ENCODE measurements around the gene NKX2-2. TPM values are rescaled to one million over a fixed set of nuclear protein-coding genes. Genes with fewer than 3 reads are reported as not detected.

NKX2-2 gene
- polyA plus RNA-seq, 3 donors: not detected

DNA sequence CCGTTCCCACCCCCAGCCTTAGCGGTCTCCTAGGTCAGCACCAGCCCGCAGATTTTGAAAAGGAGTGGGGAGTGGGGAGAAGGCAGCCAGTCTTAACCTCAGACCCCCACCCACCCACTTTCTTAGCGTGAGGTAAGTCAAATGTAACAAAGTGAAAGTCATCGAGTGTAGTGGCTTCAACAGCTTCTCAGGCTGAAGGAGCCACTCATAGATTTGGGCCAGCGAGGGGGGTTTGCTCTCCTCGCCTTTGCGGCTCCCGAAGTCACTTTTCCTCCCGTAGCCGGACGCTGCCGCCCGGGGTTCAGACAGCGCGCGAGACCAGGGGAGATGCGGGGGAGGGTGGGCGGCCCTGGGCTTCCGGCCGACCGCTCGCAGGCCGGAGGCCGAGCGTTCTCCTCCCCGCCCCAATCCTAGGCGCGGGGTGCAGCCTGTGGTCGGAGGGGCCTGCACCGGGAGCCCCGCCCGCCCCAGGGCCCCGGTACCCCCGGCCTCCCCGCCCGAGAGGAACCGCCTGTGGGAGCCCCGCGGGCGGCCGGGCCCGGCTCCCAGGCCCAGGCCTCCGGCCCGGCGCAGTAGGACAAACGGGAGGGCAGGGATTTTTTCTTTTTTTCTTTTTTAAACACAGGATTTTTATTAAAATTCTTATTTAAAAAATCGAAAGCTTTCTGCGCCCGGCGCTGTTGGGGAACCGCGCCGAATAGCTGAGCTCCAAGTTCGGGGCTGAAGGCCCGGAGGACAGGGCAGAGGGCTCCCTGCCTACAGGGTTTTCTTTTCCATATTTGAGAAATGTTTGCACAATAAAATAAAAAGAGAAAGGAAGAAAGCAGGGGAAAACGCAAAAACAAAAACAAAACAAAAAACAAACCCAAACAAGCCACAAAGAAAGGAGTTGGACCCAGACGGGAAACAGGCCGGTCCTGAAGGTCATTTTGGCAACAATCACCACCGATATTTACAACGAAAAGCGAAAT, 3.2 kb downstream of the NKX2-2 start:
- DNase-seq (ENCODE audit: extremely low read depth in 1 of 11, low read depth in 9 of 11, low spot score in 4 of 11): no peak

DNA sequence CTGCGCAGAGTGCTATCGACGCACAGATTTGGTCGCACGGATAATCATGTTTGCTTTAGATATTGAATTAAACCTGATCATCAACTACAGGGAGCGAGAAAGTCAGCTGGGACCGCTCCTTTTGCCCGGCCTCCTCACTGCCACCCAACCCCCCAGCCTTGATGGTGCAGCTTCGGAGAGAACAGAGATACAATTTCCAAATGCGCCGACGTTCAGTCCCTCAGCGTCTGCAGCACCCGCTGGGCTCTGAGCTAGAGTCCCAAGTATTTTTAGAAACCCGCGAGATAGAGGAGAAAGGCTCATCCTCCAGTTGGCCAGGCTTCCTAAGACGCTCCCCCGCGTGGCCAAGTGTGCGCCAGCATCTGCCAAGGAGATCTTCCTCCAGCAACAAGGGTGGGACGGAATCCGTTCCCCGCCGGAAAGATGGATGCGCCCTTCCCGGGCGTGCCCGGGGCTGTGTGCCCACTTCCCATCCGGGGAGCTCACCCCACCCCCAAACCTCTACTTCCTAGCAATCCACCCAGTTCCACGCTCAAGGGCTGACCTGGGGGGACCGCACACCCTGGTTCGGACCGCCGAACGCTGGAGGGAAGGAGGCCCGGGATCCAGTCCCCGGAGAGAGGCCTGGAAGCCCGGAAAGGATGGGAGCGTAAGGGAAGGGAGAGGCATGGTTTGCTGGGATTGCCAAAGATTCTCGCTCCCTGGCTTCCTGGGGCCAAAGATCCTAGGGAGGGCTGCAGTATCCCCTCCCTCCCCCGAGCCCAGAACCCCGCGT, 4.1 kb downstream of the NKX2-2 start:
- no peak for DNase-seq (ENCODE audit: extremely low read depth in 1 of 11, low read depth in 9 of 11, low spot score in 4 of 11)

DNA sequence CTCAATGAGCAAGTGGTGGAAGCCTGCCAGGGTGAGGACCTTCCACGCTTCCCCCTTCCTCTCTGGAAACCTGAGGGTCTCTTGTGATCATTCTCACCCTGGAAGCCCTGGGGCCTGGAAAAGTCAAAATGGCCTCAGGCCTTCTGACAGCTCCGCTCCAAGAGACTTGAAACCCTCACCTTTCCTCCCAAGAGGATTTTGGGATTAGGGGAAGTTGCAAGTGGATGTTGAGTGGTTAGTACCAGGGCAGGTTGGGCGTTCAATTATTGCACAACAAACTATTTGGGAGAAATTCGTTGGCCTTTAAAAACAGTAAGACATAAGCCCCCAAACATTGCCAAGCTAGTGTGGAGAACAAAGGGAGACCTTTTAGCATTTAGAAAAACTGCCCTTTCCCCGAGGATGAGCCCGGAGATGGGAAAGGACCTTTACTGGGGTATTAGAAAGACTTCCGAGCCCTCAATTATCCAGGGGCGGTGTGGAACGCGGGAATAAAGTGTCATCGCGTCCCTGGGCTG, 4.7 kb downstream of the NKX2-2 start:
- DNase-seq (ENCODE audit: extremely low read depth in 1 of 11, low read depth in 9 of 11, low spot score in 4 of 11): no peak

DNA sequence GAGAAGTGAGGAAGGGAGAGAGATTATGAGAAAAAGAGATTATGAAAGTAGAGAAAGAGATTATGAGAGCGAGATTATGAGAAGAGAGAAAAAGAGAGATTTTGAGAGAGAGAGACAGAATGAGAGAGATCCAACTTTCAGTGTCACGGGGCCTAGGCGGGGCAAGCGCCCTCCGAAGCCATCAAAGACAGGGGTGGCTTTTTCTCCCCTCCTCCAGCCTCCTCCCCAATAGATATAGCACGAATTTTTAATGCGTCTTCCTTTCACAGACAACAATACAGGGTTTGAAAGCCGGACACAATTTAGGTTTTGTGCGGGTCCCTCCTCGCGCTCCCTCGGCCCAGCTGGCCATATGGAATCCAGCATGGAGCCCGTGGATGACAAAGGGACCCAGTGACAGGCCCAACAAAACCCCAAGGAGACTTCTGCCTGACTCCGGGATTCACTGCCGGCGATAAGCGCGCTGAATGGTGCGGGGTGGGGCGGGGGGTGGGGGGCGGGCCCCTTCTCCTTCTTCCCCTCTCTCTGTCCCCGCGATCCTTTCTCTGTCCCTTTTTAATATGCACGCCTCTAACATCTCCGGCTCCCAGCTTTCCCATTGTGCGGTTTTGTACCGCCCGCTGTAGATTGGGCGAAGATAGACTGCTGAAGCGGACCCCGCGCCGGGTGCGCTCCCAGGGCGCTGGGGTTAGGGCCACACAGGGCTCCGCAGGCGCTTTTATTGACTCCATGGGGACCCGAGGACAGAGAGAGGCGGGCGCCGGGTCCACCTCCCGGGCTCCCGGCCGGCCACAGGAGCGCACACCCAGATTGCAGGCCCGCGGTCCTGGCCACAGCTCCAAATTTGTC, 5.4 kb downstream of the NKX2-2 start:
- no peak for DNase-seq (ENCODE audit: extremely low read depth in 1 of 11, low read depth in 9 of 11, low spot score in 4 of 11)

DNA sequence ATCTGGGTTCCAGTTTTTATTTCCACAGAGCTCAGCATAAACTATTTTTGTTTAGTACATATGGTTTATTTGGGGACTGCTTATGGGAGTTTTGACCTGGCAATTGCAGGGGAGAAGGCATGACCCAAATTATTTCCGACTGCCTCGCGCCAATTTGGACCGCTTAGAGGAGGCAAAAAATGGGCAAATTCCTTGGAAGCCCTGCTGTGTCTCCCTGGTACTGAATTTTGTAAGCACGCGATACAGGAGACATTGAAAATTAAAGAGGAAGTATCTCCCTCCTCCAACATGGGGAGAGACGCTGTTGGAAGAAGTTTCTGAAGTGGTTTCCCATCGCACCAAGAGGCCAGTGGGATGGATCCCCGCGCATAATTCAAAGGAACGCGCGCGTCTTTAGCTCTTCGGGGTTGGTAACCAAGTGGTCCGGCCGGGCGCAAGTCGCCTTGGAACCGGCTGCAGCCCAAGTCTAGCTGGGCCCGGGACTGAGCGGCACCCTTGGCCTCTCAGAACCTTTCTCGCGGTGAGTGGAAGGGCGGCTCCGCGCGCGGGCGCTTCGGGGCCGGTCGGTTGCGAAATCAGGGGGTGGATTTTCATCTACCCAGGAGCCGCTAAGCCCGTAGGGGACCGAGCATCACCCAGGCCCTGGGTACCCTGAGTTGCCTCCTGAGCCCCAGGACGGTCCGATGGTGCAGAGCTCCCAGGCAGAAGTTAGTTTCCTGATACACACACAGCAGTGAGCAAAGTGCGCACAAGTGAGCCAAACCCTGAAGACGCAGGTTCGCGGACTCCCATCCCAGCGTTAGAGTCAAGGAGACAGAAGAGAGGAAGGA, 6.2 kb downstream of the NKX2-2 start:
- DNase-seq (ENCODE audit: extremely low read depth in 1 of 11, low read depth in 9 of 11, low spot score in 4 of 11): no peak

DNA sequence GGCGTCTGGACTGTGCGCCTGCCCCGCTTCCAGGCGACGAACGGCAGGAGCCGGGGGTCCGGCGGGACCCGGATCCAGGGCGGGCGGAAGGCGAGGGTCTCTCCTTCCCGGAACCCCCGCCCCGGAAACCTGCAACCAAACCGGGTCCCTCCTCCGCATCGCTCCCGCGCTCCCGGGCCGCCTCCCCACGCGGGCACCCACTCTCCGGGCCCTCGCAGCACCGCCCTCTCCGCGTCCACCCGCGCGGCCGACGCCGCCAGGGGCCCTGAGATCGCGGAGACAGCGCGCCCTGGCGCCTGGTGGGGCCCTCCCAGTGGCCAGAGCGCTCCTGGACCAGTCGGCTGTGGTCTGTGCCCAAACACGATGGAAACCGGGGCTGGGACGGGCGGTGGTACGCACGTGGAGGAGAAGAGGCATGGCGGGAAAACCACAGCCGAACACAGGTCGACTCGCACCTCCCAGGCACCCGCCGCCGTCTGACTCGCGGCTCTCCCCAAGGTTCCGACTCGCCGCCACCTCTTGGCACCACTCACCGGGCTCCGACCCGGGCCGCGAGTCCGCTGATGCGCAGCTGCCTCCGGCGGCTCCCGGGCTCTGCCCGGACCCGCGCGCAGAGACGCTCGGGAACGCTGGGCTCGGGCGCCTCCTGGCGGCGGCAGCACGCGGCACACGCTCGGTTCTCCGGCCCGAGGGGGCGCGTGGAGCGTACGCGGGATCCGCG, 7.9 kb downstream of the NKX2-2 start:
- DNase-seq (ENCODE audit: extremely low read depth in 1 of 11, low read depth in 9 of 11, low spot score in 4 of 11): peak in 5 of 11 donors; percentile 38 to 60 (median 51)

DNA sequence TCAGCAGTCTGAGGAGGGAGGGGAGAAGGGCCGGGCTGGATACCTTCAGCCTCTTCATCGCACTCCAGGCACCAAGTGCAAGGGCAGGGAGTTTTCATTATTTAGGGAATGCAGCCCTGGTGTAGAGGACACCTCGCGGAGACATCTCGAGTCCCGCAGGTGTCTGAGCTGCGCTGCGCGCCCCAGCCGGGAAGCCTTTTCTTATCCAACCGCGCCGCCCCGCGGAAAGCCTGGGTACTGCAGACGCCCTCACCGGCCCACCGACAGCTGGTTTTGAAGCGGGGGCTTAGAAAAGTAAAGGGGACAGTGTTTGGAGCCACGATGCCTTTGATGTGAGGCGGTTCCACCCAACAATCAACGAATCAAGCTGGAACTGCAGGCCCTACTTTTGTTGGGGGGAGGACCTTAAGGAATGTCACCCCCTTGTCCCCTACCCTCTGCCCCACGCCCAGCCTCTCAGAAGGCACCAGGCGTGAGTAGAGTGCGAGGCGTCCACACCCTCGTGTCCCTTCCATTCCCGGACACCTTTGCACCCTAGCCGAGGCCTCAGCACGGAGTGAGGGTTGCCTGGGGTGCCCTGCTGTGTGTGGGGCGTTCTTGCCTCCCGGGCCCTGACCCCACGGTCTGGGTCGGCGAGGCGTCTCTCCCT, 8.6 kb downstream of the NKX2-2 start:
- peak in 3 of 11 donors; percentile 17 to 52 (median 38) for DNase-seq (ENCODE audit: extremely low read depth in 1 of 11, low read depth in 9 of 11, low spot score in 4 of 11)

DNA sequence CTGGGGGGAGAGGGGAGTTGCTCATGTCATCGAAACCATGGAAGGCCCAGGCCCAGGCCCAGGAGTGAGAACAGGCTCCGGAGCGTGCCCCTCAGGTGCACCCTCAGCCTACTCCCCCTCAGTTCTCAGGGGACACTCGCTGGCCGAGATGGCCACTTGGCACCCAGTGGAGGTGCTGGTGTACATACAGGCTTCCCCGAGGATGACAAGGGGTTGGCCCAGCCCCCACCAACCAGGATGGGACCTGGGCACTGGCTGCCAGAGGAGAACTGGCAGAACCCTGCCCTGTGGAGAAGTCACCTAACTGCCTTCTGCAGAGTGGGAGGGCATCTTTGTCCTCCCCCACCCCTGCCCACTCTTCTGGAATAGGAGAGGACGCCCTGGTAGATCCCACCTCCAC, 9.5 kb downstream of the NKX2-2 start:
- no peak for DNase-seq (ENCODE audit: extremely low read depth in 1 of 11, low read depth in 9 of 11, low spot score in 4 of 11)

DNA sequence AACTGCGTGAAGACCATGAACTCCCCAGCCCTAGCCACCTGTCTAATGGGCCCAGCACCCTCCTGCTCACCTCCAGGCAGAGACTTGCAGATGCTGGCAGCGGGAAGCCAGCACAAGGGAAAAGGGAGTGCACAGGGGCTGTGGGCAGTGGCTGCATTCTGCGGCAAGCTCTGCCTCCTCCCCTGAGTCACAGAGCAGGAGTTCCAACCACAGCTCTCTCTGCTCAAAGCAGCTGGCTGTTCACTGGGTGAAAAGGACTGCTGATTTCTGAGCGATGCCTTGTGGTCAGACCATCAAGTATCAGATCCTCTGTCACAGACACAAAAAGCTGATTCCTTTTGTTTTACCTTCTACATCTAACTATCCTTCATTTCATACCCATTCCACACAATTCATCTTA, 10.5 kb downstream of the NKX2-2 start:
- no peak for DNase-seq (ENCODE audit: extremely low read depth in 1 of 11, low read depth in 9 of 11, low spot score in 4 of 11)

DNA sequence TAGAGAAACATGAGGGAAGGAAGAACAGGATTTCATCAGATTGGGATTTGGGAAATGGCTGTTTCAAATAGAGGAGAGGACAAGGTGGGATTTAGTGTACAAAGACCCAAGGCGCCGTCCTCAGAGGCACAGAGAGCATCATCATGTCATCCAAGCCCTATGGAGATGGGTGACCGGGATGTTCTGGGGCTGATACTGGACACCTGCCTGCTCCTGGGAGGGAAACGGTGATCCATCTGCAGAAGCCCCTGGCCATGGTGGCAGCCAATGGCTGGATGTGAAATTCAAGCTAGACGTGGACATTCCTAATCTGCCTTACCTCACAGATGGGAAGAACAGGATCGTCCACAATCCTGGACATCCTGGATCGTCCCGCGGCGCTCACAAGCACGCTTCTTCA, 12.7 kb downstream of the NKX2-2 start:
- DNase-seq (ENCODE audit: extremely low read depth in 1 of 11, low read depth in 9 of 11, low spot score in 4 of 11): no peak

DNA sequence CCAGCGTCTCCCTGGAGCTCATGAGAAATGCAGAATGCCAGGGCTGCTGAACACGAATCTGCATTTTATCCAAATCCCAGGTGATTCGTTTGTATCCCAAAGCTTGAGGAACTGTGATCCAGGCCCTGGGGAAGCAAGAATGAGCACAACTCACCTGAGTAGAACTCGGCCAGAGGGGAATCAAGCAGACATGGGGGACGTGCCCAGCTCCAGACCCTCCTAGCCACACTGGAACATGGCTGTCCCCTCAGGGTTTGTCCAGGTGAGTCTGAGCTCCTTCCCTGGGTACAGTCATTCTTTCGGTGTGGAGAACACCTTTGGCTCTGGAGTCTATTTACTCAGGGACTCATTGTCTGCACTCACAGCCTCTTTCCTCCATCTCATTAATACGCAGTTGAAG, 13.3 kb downstream of the NKX2-2 start:
- DNase-seq (ENCODE audit: extremely low read depth in 1 of 11, low read depth in 9 of 11, low spot score in 4 of 11): no peak

DNA sequence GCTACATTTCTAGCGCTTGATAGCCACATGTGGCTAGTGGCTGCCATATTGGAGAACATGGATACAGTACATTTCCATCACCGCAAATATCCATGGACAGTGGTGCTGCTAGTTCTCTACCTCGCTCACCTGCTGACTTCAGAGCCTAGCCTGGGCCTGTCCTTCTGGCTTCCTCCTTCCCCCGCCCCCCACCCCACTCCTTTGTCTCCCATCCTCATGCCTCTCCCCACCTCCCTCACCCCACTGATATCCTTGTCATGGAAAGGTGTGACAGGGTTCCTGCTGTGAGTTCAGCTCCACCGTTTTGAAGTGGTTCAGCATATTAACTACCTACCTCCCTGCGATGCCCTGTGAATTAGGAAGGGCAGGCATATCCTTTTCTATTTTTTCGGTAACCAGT, 14.2 kb downstream of the NKX2-2 start:
- no peak for DNase-seq (ENCODE audit: extremely low read depth in 1 of 11, low read depth in 9 of 11, low spot score in 4 of 11)

DNA sequence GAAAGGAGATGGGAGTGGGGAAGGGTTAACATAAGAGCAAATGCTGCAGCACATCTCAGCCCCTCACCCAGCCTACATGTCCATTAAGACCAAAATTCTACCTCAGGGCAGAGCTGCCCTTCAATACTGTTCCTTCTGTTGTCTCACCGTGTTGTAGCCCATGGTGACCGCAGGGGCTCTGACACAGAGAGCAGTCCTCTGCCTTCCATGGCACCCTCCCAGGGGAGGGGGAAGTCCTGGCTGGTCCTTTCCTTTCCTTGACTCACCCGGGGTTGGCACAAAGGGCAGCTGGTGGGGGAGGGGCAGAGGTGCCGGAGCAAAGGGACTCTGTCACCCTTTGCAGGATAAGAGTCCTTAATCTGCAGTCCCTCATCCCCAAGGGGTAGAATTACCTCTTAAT, 15.2 kb downstream of the NKX2-2 start:
- DNase-seq (ENCODE audit: extremely low read depth in 1 of 11, low read depth in 9 of 11, low spot score in 4 of 11): no peak

DNA sequence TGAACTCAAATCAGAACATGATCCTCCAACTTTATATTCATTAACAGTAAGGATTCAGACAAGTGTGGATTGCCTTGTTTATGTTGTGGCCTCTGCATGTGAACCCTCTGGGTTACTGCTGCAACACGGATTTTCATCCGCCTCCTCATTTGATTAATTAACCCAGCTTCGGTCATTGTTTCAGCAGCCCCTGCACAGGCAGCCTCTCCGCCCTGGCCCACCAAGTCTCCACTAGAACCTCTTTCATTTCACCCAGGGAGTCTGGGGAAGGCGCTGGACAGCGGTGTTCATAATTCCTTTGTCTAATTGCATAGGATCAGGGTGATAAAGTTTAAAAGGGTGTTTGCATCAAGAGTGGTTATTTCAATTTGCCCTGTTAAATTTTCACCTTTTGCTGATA, 15.7 kb downstream of the NKX2-2 start:
- no peak for DNase-seq (ENCODE audit: extremely low read depth in 1 of 11, low read depth in 9 of 11, low spot score in 4 of 11)

DNA sequence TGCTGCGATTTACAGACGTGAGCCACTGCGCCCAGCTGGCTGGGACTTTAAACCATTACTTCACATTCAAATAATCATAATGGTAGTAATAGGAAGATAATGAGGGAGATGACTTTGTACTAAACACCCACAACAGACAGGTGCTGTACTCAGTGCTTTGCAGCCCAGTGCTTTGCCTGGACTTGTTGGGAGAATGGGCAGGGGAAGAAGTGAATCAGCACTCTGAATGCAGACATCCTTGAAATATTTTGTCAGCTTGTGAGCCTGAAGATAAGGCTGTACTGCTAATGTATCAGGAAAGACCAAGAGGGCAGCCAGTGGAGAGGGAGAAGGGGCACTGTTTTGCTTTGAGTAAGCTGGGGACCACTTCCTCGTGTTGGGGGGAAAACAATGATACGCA, 17.4 kb downstream of the NKX2-2 start:
- no peak for DNase-seq (ENCODE audit: extremely low read depth in 1 of 11, low read depth in 9 of 11, low spot score in 4 of 11)

DNA sequence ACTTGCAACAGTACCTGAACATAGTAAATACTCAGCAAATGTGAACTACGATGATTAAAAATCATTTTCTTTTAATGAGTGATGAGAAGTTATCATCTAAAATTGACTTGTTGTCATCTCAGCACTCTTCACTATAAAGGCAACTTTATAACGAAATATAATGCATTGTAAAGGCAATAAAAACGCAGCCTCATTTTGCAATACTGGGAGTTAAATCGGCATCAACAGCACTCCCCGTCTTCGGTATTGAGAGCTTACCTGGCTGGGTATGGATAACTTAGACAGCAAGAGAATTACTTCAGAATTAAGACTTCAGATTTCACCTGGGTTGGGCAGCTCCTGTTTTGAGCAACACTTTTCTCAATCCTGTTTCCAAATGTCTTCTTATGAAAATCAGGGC, 20.8 kb downstream of the NKX2-2 start:
- DNase-seq (ENCODE audit: extremely low read depth in 1 of 11, low read depth in 9 of 11, low spot score in 4 of 11): no peak

DNA sequence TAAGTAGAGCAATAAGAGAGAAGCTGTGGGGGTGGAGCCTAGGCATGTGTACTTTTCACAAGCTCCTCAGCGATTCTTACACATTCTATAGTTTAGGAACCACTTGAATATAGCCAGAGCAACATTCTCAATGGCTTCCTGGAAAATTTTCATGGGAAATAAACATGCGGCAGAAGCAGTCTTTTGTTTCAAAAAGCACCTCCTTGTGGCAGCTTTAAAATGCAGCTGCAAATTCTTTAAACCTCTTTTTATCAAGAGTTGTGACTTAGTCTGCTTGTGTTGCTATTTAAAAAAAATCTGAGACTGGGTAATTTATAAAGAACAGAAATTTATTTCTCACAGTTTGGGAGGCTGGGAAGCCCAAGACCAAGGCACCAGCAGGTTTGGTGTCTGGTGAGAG, 23.8 kb downstream of the NKX2-2 start:
- DNase-seq (ENCODE audit: extremely low read depth in 1 of 11, low read depth in 9 of 11, low spot score in 4 of 11): no peak
